PC-9 (cell line): ENCODE measurements around the gene ZNF354C.

ENCODE experiments used
- CTCF ChIP-seq: fragments of 200-600 bp; sonication (generic); conservative IDR thresholded peaks from 2 replicates; pipeline ENCODE4 v1.6.1; 2017; ENCODE audit warnings: mixed run types, antibody characterized with exemption, mild to moderate bottlenecking, moderate library complexity
- EZH2 ChIP-seq: fragments of 200-600 bp; sonication (generic); IDR thresholded peaks from 2 replicates; pipeline ENCODE4 v1.8.0; 2017; ENCODE audit warnings: antibody characterized with exemption, low read depth

GRCh38 chr5:179120421-179120861 is 60.3 kb downstream of the ZNF354C start:
- TF ChIP-seq EZH2: no peak
- TF ChIP-seq CTCF: no peak
